Head of caudate nucleus (tissue), 42 donors: Measurements from ENCODE around the gene PLCL1.

Experiments used
- DNase-seq, 42 donors: peaks; one replicate each; pipeline versions ENCODE4 v3.0.0 to v3.0.0-alpha.2; 2020 to 2021; ENCODE audit warnings: mixed read lengths in 7 of 42
- intact Hi-C: fragments of 100-400 bp; cut with DNase I; formaldehyde crosslinking; loops from one replicate; pipeline ENCODE4 v1.15.0; 2022

The PLCL1 gene

GRCh38 chr2:198106621-198107385 is 302.4 kb downstream of the PLCL1 start:
- DNase-seq = peak in 4 of 42 donors; percentile 10 to 47 (median 18)
- intact Hi-C loops = no loop called here

DNA sequence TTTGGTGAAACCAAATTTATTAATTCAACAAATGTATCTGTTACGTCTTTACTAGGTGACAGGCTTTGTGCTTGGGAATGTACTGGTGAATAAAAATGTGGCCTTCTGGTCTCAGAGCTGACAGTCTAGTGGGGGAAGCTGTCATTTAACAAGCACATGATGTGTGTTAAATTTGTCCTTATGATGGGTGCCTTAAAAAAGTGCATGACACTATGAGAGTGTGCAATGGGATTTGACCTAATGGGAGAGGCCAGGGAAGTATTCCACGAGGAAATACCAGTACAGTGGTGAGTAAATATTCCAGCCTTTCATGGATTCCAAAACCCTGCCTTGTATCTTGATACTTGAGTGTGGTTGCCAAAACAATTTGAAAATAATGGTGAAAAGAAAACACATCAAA is 308.9 kb downstream of the PLCL1 start:
- intact Hi-C loops = no loop called here
- no peak for DNase-seq

GRCh38 chr2:198114064-198114463 is 309.7 kb downstream of the PLCL1 start:
- intact Hi-C loops = no loop called here
- no peak for DNase-seq

GRCh38 chr2:198115201-198115600 is 310.8 kb downstream of the PLCL1 start:
- DNase-seq = no peak
- intact Hi-C loops = no loop called here

GRCh38 chr2:198116756-198117155 is 312.4 kb downstream of the PLCL1 start:
- no peak for DNase-seq

GRCh38 chr2:198117406-198118041 is 313.1 kb downstream of the PLCL1 start:
- no peak for DNase-seq
- intact Hi-C loops = no loop called here

More at GRCh38 chr2:198116756-198117155, 312.4 kb downstream of the PLCL1 start:
- intact Hi-C loops = no loop called here

GRCh38 chr2:198127627-198128026 is 323.2 kb downstream of the PLCL1 start:
- intact Hi-C loops = loop anchor here (10.0 kb wide), 1 partner anchor 323 kb away; the partner anchor contains the start of gene PLCL1
- peak in 28 of 42 donors; percentile 14 to 74 (median 46) for DNase-seq

- no peak for DNase-seq
- intact Hi-C loops = loop anchor here (10.0 kb wide), 1 partner anchor 325 kb away; the partner anchor contains the start of gene PLCL1
Measured at GRCh38 chr2:198129609-198130008, 325.2 kb downstream of the PLCL1 start.

DNA sequence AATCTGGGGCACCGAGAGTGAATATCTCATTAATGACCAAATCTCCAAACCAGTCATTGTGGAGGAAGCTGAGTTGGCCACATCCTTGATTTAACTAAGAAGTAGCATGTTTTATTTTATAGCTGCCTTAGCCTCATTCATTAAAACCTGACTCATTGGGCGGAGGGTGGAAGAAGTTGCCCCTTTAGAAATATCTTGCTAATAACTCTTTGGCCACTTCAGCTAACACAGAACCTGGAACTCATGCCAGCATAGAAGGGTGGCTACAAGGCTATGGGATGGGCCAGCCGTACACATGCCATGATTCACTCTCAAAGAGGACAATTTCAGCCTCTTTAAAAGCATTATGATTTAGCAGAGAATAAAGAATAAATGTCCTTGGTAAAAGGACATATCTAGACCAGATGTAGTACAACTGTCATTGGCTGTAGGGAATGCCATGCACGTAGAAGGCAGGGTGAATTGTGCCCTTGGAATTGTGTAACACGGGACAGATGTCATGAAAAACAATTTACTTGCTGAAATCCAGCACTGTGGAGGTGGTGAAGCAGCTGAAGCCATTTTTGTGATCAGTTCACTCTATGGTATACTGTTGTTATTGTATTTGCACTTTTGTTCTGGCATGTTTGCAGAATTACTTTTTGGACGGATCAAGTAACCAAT is 330.0 kb downstream of the PLCL1 start:
- intact Hi-C loops = no loop called here
- DNase-seq = no peak

- intact Hi-C loops = no loop called here
- no peak for DNase-seq
Measured at GRCh38 chr2:198135481-198135934, 331.1 kb downstream of the PLCL1 start.

DNA sequence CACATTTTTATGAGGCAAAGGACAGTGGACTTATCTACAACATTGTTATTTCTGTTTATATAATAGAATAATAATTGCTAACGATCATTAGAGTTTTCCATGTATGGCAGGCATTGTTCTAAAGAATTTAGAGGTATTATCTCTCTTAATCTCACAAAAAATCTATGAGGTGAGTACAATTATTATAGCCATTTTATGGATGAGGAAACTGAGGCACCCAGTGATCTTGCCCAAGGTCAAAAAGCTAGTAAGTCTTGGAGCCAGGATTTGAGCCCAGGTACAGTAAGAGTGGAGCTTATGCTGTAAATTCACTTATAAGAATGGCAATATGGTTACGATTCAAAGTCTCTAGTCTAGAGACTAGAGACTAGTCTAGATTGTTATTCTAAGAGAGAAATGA is 331.7 kb downstream of the PLCL1 start:
- DNase-seq = no peak
- intact Hi-C loops = no loop called here

- no peak for DNase-seq
- intact Hi-C loops = no loop called here
Measured at GRCh38 chr2:198137733-198138132, 333.3 kb downstream of the PLCL1 start.

- intact Hi-C loops = no loop called here
- no peak for DNase-seq
Measured at GRCh38 chr2:198141726-198142125, 337.3 kb downstream of the PLCL1 start.

- peak in 23 of 42 donors; percentile 5 to 60 (median 30) for DNase-seq
- intact Hi-C loops = no loop called here
Measured at GRCh38 chr2:198143156-198143555, 338.8 kb downstream of the PLCL1 start.

DNA sequence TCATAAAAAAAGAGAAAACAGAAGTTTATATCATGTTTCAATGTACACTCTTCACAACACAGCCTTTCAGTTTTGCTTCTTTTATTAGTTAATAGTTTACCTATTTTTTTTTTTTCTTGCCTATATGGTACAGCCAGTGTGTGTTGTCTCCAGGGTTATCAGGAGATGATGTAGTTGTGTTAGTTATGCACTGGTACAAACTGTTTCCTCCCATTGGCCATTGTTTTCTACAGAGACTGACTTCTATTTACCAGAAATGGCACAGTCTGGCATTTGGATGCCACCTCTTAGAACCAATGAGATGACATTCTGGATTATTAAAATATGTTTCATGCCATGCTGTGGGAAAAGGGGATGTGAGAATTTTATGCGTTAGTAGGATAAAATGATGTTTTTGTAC is 339.4 kb downstream of the PLCL1 start:
- peak in 8 of 42 donors; percentile 14 to 60 (median 36) for DNase-seq
- intact Hi-C loops = no loop called here

DNA sequence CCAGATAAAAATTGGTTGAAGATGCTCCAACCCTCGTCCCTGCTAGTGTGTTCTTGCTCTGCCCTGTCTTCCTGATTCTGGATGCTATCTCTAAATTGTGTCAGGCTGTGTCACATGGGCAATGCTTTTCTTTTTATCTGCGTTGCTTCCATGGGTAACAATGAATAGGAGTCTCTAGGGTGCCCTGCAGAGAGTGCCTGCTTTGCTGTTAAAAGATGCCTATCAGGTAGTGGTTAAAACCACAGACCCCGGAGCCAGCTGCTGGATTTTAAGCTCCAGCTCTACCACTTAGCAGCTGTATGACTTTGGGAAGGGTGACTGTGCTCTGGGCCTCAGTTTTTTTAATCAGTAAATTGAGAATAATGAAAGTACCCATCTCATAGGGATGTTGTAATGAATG is 340.3 kb downstream of the PLCL1 start:
- intact Hi-C loops = no loop called here
- peak in 8 of 42 donors; percentile 8 to 52 (median 18) for DNase-seq

DNA sequence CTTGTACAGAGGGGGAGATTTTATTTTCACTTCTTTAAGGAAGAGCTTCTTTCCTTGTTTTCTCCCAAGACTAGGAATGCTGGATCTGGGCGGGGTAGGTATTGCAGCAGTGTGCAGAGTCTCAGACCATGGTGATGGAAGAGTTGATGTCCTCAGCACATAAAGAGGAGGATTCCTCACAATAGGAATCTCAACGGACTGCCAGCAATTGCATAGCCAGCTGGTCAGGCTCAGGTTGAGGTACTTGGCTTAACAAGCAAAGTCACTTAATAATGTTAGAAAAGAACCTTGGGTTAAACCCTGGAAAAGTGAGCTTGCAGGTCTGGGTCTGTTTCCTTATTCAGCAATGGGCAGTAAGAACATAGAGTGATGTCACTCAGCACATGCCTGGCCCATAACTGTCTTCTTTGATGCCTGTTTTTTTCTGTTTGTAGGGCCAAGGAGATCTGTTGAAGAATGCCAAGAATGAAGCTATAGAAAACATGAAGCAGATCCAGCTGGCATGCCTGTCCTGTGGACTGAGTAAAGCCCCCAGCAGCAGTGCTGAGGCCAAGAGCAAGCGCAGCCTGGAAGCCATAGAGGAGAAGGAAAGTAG is 342.1 kb downstream of the PLCL1 start:
- intact Hi-C loops = no loop called here

DNA sequence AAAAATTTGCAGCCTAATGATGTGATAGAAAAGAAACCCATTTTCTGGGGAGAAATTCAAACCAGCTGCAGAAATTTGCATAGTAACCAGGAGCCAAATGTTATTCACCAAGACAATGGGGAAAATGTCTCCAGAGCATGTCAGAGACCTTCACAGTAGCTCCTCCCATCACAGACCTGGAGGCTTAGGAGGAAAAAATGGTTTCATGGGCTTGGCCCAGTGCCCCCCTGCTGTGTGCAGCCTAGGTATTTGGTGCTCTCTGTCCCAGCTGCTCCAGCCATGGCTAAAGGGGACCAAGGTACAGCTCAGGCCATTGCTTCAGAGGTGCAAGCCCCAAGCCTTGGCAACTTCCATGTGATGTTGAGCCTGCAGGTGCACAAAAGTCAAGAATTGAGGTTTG is 352.9 kb downstream of the PLCL1 start:
- DNase-seq = no peak
- intact Hi-C loops = no loop called here

More for the DNA sequence above, 342.1 kb downstream of the PLCL1 start:
- no peak for DNase-seq

DNA sequence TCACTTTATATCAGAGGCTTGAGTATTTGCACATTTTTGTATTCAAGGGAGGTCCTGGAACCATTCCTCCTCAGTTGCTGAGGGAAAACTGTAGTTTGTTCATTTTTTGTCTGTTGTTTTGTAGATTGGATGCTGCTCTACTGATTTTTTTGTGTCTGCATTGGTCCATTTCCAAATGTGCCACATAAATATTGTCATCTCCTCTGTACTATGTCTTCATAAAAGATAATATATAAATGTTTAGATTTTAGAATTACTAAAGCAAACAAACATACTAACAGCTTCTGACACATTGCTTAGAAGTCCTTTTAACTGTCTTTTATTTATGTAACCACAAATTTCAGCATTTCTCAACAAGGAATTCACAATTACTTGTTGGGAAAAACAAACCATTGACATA is 356.8 kb downstream of the PLCL1 start:
- DNase-seq = no peak

More for the DNA sequence above, 356.8 kb downstream of the PLCL1 start:
- intact Hi-C loops = no loop called here
